Left forelimb (tissue), 1 donor: ENCODE data around the gene CFAP61.
"Not testable (repeated sequence)": the region's sequence is repeated elsewhere in the genome, so short reads cannot be mapped to it uniquely, and the experiment has no call there.

Experiments
- DNase-seq: peaks from one replicate; pipeline ENCODE4 v3.0.0-alpha.2; 2018; ENCODE audit warnings: low spot score

The CFAP61 gene

DNA sequence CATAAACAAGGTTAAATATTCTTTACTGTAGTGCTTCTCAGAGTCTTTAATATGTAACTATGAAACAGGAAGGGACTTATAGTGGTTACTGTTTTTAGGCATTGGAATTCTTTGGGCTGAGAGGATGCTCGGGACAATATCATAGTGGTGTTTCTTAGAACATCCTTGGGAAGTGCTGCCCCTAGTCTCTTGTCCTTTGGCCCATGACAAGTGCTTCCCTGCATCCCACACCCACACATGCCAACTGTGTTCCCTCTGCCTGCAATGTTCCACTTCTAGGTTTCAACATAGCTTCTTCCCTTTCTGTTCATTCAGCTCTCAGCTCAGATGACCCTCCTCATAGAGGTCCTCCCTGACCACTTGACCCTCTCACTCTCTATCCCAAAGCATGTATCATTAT, 37.6 kb downstream of the CFAP61 start:
- DNase-seq, result no peak

DNA sequence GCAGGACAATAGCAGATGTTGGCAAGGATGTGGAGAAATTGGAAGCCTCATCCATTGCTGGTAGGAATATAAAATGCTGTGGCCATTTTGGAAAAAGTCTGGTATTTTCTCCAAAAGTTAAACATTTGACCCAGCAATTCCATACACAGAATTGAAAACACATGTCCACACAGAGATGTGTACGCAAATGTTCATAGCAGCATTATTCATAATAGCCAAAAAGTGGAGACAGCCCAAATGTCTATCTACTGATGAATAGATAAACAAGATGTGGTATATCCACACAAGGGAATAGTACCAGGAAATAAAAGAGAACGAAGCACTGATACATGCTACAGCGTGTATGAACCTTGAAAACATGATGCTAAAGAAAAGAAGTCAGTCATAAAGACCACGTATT, 40.5 kb downstream of the CFAP61 start:
- no peak for DNase-seq

DNA sequence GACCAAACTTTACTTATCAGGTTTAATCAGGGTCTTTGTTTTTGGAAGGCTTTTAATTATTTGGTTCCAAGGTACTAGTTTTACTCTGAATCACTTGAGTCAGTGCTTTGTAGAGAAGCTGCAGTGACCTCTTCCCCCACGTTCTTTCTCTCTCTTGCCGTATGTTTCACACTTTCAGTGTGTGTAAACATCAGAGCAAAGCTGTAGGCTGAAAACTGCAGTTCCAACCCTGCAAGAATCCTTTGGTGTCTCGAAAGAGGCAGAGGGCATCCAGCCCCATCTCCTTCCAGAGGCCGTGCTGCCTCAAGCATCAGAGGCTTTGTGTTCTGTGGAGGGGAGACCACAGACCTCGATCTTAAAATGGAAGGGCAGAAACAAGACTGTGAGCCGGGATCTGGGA, 42.1 kb downstream of the CFAP61 start:
- no peak for DNase-seq

DNA sequence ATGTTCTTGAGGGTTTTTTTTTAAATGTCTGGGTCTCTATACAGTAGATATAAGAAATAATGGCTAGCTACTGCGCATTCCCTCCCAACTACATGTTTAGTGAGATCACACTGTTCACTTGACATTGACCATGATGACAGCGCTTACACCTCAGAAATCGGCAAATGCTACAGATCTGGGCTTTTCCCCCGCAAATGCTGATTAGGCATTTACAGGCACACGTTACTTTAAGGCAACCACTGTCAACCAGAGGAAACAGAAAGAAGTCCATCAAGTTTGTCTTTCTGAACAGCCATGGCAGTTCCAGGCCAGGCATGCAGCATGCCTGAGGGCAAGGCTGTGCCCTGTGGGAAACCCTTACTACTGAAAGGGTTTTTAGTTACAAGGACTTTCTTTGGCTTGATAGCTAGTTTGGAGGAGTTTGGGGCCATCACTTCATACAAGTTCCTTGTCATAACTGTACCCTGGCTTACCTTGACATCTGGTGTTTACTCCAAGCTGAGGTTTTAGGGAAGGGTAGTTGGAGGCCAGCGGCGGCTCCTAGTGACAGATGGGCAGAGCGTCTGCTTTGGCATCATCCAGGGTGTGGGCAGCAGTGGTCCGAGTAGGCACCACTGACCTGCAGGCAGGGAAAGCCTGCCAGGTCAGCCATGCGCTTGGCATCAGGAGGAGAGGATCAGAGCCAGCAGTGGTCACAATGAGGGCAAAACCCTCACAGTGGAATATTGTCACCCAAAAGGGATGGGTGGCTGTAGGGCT, 43.0 kb downstream of the CFAP61 start:
- no peak for DNase-seq

DNA sequence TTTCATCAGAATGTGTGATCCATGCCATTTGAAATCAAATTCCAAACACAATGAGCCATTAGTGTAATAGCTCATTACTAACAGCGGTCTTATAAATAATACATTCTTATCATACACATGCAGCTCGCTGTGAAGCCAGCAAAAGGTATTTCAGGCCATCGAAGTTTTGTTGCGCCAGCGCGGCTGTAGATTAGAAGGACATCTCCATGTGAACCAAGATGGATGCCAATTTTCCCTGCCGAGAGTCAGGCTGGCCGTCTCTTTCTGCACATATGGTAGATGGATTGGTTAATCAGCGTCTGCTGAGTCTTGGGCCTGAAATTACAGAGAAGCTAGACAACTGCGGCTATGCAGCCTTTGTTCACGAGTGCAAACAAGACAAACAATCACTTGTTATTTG, 44.1 kb downstream of the CFAP61 start:
- no peak for DNase-seq

DNA sequence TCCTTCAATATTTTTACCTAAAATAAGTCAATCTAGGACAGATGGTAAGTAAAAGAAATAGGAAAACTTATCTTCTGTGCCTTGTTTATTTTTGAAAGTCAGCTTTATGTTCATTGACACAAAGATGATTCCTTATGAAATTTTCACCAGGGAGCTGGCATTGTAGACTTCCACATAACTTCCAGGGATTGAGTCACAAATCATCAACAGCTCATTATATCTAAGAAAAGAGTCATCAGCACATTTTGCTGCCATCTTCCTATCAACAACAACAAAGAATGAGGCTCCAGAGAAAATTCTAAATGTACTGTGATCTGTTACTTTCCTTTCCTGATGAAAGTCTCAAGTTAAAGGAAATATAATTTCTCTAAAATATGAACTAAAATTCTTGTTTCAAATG, 48.5 kb downstream of the CFAP61 start:
- no peak for DNase-seq

DNA sequence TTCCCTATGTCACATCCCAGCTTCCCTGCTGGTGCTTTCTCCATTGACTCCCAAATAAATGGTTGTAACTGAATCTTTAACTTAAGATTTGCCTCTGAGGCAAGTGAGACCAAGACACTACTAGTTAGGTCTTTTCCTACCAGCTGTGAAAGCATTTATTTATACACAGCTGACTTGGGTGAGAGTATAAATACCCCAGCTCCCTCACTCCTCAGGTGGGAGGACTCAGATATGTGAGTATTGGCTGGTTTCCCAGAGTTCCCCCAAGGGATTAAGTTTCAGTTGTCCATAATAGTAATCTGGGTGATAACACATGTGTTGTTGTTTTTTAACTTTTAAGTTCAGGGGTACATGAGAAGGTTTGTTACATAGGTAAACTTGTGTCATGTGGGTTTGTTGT, 49.8 kb downstream of the CFAP61 start:
- DNase-seq, result no peak

DNA sequence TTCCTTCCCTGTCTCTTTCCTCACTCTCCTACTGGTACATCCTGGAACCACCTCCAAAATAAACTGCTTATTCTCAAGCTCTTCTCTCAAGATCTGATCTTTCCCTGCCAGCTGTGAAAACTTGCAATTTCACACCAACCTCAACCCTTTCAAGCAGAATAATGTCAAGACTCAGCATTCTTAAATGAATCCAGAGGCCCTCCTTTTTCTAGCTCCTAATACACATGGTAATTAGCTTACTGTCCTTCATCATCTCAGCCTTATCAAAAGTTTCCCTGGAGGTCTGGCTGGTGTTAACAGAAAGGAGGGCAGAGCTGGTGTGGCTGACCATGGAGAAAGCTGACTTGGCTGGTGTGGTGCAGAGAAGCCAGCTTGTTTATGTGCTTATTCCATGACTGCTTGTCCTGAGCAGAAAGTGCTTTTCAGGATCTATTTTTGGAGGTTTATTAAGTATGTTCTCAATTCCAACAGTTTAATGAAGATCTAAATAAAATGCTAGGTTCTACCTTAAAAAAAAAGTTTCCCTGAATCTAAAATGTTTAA, 50.5 kb downstream of the CFAP61 start:
- DNase-seq, result no peak

DNA sequence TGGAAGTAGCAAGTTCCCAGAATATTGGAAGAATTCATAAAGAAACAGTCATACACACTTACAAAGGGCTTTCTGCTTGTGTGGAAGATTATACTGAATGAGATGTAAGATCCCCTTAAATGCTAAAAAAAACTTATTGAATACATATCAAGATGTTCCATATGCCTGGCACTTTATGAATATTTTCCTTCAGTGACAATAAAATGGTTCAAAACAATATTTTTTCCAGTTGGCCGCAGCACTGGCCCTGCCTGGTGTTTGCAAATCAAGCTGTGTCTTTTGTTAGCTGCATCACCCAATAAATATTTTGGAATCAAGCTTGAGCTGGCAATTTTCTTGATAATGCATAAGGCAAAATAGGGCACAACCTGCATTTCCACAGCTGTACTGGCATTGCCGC, 51.2 kb downstream of the CFAP61 start:
- no peak for DNase-seq

DNA sequence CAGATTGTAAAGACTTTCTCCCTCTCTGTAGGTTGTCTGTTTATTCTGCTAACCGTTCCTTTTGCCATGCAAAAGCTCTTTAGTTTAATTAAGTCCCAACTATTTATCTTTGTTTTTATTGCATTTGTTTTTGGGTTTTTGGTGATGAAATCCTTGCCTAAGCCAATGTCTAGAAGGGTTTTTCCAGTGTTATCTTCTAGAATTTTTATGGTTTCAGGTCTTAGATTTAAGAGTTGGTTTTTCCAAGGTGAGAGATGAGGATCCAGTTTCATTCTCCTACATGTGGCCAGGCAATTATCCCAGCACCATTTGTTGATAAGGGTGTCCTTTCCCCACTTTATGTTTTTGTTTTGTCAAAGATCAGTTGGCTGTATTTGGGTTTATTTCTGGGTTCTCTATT, 70.9 kb downstream of the CFAP61 start:
- DNase-seq, result not testable (repeated sequence)

DNA sequence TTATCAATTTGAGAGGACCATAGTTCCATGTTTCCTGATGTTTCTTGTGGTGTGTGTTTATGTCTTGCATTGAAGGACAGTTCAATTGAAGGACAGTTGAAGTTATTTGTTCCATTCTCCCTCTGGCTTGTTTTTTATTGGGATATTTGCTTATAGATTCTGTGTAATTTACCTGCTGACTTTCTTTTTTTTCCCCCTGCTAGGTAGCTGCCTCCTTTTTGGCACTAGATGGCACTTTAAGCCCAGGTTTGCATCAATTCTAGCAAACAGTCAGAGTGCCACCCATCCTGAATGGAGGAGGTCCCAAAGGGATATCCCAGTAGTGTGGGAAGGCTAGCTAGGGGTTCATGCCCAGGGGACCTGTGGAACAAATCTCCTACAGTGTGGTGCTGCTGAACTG, 78.1 kb downstream of the CFAP61 start:
- no peak for DNase-seq

DNA sequence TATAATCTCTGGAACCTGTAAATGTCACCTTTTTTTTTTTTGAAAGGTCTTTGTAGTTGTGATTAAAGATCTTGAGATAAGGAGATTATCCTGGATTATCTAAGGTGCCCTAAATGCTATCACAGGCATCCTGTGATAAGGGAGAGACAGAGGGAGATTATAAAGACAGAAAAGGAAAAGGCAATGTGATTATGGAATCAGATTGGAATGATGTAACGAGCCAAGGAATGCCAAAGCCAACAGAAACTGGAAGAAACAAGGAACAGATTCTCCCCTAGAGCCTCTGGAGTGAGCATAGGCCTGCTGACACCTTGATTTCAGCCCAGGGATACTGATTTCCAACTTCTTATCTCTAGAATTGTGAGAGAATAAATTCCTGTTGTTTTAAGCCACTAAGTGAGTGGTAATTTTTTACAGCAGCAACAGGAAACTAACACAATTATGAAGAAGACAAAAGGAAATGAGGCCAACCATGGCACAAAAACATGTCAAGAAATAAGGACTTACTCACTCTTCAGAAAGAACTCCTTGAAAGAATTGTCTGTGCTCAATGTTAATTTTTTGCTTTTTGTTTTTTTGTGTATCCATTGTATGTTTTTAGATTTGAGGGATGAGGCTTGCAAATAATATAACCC, 82.7 kb downstream of the CFAP61 start:
- DNase-seq, result no peak

DNA sequence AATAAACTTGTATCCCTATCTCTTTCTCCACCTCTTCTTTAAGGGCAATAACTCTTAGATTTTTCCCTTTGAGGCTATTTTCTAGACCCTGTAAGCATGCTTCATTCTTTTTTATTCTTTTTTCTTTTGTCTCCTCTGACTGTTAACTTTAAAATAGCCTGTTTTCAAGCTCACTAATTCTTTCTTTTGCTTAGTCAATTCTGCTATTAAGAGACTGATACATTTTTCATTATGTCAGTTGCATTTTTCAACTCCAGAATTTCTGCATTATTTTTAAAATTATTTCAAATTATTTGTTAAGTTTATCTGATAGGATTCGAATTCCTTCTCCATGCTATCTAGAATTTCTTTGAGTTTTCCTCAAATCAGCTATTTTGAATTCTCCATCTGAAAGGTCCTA, 84.0 kb downstream of the CFAP61 start:
- DNase-seq, result no peak

DNA sequence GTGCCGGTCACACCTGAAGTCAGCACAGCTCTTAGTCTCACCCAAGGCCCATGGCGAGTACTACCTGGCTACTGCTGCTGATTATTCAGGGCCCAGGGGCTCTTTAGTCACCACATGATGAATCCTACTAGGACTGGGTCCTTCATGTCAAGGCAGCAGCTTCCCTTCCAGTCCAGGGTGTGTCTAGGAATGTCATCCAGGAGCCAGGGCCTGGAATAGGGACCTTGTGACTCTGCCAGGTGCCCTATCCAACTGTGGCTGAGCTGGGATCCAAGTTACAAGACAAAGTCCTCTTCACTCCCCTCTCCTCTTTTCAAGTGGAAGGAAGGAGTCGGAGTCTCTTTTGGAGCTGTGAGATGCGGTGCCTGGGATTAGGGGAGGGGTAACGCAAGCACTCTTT, 85.5 kb downstream of the CFAP61 start:
- DNase-seq, result no peak

DNA sequence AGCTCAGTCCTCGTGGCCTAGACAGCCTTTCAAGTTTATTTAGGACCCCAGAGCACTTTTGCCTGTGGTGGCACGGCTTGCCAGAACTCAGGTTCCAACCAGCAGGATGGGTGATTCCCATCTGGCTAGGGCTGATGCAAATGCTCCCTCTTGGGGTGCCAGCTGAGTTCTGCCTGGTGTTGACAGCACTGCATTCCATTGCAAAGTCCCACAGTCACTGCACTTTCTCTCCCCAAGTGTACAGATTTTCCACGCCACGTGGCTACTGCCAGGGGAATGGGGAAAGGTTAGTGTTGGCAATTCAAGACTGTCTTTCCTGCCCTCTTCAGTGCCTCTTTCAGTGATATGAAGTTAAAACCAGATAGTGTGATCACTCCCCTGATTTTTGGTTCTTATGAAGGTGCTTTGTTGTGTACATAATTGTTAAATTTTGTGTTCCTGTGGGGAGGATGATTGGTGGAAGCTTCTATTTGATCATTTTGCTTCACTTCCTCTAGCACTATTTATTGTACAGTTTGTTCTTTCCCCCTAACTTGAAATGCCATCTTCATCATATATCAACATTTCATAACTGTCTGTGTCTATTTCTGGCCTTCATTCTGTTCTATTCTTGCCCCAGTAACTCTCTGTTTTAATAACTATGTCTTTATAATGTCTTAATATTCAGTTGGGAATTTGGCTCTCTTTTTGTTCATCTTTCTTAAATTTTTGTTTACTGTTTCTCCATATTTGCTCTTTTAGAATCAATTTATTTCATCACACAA, 86.2 kb downstream of the CFAP61 start:
- DNase-seq, result no peak

DNA sequence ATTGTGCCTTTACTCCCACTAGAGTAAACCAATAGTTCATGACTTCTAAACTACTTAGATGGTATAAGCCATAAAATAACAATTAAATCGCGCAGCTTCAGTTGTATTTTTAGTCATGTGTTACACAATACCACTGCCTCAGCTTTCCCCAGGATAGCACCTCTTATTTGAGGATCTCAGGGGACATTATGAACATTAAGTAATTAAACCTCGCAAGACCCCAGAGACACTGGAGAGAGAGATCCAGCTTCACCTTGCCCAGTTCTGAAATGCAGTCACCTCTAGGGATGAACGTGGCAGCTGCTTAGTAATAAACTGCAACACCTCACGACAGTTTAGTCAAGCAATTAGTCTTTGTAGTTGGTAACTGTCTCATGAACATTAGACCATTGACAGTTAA, 87.1 kb downstream of the CFAP61 start:
- DNase-seq, result no peak

DNA sequence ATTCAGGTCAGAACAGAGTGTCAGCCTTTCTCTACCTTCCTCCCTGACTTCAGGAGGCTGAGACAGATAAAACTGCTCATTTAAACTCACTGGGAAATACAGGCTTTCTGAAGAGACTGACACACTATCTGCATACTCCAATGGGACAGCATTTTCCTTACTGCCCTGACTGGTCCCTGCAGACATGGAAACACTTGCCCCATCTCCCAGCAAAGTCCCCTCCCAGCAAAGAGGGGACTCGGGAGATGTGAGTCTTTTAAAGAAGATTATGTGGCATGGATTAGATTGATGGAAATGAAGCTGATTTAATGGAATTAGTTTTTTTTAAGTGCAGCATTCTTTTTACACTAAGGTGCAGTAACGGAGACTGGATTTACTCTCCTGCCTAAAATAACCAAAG, 90.8 kb downstream of the CFAP61 start:
- DNase-seq, result no peak

DNA sequence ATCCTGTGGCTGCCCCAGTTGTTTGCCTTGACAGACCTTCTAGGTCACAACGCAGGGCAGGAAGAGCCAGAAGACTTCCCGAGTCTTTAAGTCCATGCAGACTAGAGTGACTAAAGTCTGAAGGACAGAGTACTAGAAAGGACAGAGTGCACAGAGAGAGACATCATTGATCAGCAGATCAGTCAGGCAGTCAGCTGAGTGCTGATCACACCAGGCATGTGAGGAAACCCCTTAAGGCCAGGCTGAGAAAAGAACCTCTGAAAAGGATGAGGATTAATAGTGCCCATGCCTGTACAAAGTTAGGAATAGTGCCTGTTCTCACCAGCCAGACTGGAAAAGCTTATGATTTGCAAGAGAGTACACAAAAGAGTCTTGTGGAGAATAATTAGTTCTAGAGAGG, 91.3 kb downstream of the CFAP61 start:
- no peak for DNase-seq

DNA sequence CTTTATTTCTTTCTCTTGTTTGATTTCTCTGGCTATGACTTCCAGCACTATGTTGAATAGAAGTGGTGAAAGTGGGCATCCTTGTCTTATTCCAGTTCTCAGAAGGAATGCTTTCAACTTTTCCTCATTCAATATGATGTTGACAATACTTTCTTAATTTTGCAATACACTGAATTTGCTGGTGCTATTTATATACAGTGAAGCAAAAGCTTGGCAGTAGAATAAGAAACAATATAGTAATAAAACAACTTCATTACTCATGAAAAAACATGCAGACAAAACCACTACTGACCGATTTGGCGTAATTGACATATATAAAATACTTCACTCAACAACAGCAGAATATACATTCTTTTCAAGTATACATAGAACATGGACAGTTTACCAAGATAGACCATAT, 96.4 kb downstream of the CFAP61 start:
- DNase-seq, result no peak

DNA sequence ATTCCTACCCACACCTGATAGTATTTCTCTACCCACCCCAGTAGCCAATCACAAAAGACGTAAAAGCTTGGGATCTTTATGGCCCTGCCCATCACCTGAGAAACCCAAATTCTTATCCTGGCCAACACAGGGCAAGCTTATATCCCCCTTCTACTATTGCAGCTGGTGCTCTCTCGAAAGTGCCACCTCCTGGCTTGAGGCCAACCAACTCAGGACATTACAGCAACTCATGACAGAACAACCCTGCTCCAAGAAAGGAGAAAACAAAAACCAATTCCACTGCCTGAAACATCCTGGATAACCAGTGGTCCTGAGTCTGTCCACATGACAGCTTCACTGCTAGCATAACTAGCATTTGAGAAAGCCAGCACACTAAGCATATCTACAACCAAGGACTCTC, 97.9 kb downstream of the CFAP61 start:
- DNase-seq, result no peak

DNA sequence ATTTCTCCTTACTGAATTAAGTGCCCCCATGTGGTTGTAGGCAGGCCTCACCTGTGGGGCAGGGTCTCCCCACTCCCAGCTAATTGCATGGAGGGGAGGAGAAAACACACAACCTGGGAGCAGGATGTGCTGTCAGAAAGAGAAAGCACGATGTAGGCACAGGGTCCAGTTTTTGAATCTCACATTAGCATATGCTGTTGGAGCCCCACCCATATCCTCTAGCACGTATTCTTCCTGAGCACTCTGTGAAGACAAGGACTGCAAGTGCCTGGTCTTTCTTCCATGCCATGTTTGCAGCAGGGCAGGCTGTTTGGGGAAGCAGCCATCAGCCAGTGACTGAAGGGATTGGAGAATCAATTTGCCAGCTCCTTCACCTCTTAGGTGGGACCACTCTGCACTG, 108.2 kb downstream of the CFAP61 start:
- DNase-seq, result no peak

DNA sequence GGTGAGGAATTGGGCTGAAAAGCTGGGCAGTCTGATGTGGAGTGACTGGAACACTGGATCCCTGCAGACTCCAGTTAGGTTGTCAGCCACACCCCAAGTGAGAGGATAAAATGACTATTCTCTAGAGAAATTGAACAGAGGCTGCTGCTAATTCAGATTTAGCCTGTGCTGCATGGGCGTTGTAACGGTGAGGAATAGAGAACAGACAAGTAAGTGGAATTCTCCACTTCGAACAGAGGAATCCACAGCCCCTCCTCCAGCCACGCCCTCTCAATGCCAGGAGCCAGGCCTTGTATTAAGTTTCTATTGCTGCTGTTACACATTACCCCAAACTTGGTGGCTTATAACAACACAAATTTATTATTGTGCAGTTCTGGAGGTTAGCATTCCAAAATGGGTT, 109.3 kb downstream of the CFAP61 start:
- no peak for DNase-seq

DNA sequence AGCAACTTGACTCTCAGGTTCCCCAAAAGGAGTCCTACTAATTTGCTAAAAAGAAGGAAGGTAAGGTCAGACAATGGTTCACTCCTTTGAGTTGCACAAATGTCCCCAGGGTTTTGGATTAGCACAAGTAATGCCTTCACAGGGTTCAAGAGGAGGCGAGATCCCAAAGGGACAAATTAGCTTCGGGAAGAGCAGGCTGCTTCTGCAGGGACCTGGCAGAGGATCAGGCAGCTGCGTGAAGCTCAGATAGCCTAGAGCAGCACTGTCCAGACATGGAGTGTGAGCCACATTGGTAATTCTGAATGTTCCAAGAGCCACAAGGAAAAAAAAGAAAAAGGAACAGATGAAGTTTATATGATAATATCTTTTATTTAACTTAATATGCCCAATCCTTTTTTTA, 115.4 kb downstream of the CFAP61 start:
- DNase-seq, result no peak
